D341Med (cell line): Measurements from ENCODE around the gene GBX2.

Experiments
- DNase-seq: peaks from one replicate; pipeline ENCODE4 v3.0.0; 2012; ENCODE audit warnings: low spot score

Gene GBX2

DNA sequence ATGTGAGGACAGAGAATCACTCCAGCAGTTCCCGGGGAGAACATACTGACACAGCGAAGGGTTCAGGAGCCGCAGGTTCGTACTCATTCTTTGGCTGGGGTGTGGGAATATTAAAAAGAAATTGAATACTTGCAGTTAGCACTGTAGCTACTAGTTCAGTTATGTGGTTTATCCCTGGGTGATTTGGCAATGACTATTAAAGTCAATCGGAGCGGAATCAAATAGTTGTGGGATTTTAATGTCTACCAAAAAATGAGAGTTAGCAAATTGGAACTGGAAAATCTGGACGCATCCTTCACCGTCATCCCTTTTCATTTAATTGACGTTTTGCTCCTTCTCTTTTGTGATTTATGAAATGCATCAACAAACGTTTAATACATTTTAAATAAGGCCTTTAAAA lies 50.8 kb downstream of the GBX2 start:
- no peak for DNase-seq
